22Rv1 (cell line): Measurements from ENCODE around the gene PSMB11.

ENCODE experiments used
- CTCF ChIP-seq: fragments of 450-650 bp; IDR thresholded peaks from 2 replicates; pipeline ENCODE4 v1.5.1; 2017; ENCODE audit warnings: mild to moderate bottlenecking
- ZFX ChIP-seq: fragments of 450-650 bp; IDR thresholded peaks from 2 replicates; pipeline ENCODE4 v1.6.1; 2017; ENCODE audit warnings: antibody characterized with exemption, borderline replicate concordance

- no peak for TF ChIP-seq CTCF
- no peak for TF ChIP-seq ZFX
Observed at GRCh38 chr14:23055147-23055550, 13.1 kb downstream of the PSMB11 start.
